GM18498 (cell line): ENCODE results near the gene MS4A10.
A peak's percentile ranks its signal among the peaks of the same experiment; 100 is the strongest.

Experiments
- ATAC-seq: cut with Tn5 transposase; IDR thresholded peaks from one replicate; pipeline ENCODE4 v1.9.1; 2021; ENCODE audit warnings: mild to moderate bottlenecking, moderate library complexity; ENCODE audit not compliant: unreplicated experiment

Gene MS4A10

GRCh38 chr11:60765355-60765754 lies 19.8 kb upstream of the MS4A10 start:
- ATAC-seq = no peak

- no peak for ATAC-seq
These were observed 18.6 kb upstream of the MS4A10 start for GRCh38 chr11:60766547-60766946.

GRCh38 chr11:60767388-60767811 lies 17.7 kb upstream of the MS4A10 start:
- no peak for ATAC-seq

- ATAC-seq = no peak
These were observed 16.9 kb upstream of the MS4A10 start for GRCh38 chr11:60768202-60768601.

- no peak for ATAC-seq
These were observed 15.9 kb upstream of the MS4A10 start for GRCh38 chr11:60769273-60769672.

- no peak for ATAC-seq
These were observed 15.3 kb upstream of the MS4A10 start for GRCh38 chr11:60769811-60770210.

GRCh38 chr11:60771146-60771545 lies 14.0 kb upstream of the MS4A10 start:
- no peak for ATAC-seq

GRCh38 chr11:60771879-60772525 lies 13.1 kb upstream of the MS4A10 start:
- ATAC-seq = no peak

- no peak for ATAC-seq
These were observed 12.5 kb upstream of the MS4A10 start for GRCh38 chr11:60772666-60773065.

- no peak for ATAC-seq
These were observed 10.4 kb upstream of the MS4A10 start for GRCh38 chr11:60774726-60775125.

- peak; percentile 83 for ATAC-seq
These were observed 9.6 kb upstream of the MS4A10 start for GRCh38 chr11:60775420-60775961.

- no peak for ATAC-seq
These were observed 9.0 kb upstream of the MS4A10 start for GRCh38 chr11:60776167-60776566.

- no peak for ATAC-seq
These were observed 8.0 kb upstream of the MS4A10 start for GRCh38 chr11:60777106-60777505.

GRCh38 chr11:60777572-60777971 lies 7.6 kb upstream of the MS4A10 start:
- no peak for ATAC-seq

GRCh38 chr11:60780065-60780464 lies 5.1 kb upstream of the MS4A10 start:
- ATAC-seq = no peak

- ATAC-seq = no peak
These were observed 4.4 kb upstream of the MS4A10 start for GRCh38 chr11:60780774-60781173.

- no peak for ATAC-seq
These were observed 3.7 kb upstream of the MS4A10 start for GRCh38 chr11:60781286-60781980.

- ATAC-seq = no peak
These were observed 3.2 kb upstream of the MS4A10 start for GRCh38 chr11:60781981-60782316.

- ATAC-seq = no peak
These were observed 2.6 kb upstream of the MS4A10 start for GRCh38 chr11:60782393-60783140.

- ATAC-seq = no peak
These were observed 2.0 kb upstream of the MS4A10 start for GRCh38 chr11:60783141-60783484.

GRCh38 chr11:60783911-60784310 lies 1.2 kb upstream of the MS4A10 start:
- ATAC-seq = no peak

- no peak for ATAC-seq
These were observed 751 bp downstream of the MS4A10 start for GRCh38 chr11:60785806-60786361.
